ENCODE results near the gene TMC3. TPM values are rescaled to one million over a fixed set of nuclear protein-coding genes. Genes with fewer than 3 reads are reported as not detected.

TMC3 gene
- total and polyA plus RNA-seq, 2 of the 13 experiments (the other 11 are each of a cell fraction or from before 2014, with no cell fraction given), result not detected

DNA sequence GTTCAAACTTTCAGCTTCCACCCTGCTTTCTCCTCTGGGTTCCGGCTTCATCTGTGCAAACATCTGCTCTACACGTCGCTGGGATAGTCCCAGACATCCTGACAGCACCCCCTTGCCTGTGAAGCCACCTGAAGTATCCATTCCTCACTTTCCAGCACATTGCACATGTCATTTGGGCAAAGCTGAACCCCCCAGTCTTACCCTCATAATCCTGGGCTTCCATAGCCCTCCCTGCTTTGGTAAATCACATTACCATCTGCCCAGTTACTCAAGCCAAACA is 92.6 kb downstream of the TMC3 start:
- BruUV-seq (replicated peaks), result no TSS peak
- Histone ChIP-seq H2AFZ (ENCODE audit: low read length) (no peak overlapping the region), H3K4me3 (replicated peaks in 1 of 3; ENCODE audit: insufficient read depth in 1 of 3, low read depth in 2 of 3, low read length in 3 of 3) (no peak overlapping the region), H3K9me3 (ENCODE audit: low read length) (no peaks in the 10 kb centered on the region), H3K27ac (ENCODE audit: extremely low read length, insufficient read depth, low read length) (no peak overlapping the region), H3K9ac (ENCODE audit: insufficient read depth, low read depth, low read length) (no peak overlapping the region), H3K27me3 (ENCODE audit: control insufficient read depth in 1 of 2, insufficient read depth in 2 of 2, low read length in 2 of 2) (peaks cover 1 to 28% of the 10 kb centered on the region in 2 experiments; a peak in 2 of 5 replicates), H3K4me1 (ENCODE audit: insufficient read depth, low read length) (no peaks in the 10 kb centered on the region), H4K20me1 (ENCODE audit: insufficient read depth, low read length) (no peaks in the 10 kb centered on the region), H3K36me3 (replicated peaks in 1 of 2; ENCODE audit: control insufficient read depth in 1 of 2, insufficient read depth in 2 of 2, low read length in 2 of 2) (no peaks in the 10 kb centered on the region), H3K79me2 (ENCODE audit: insufficient read depth, low read length) (no peaks in the 10 kb centered on the region), H3K4me2 (ENCODE audit: low read depth, low read length) (no peak overlapping the region)
- intact Hi-C loops (cut with micrococcal nuclease; ENCODE audit: unreplicated experiment), result no loop called here
- ChIA-PET POLR2A (no interaction called here), CTCF (ENCODE audit: low intra/inter-chr PET ratio, low total read pairs) (no interaction called here)
- no peak for ATAC-seq
- WGBS (ENCODE audit: low lambda C conversion rate), result 7% methylated on average over 3 of the region's 3 CpGs
- no peak for DNase-seq (ENCODE audit: low spot score)
- no peak for FAIRE-seq
- in situ Hi-C loops (cut with HindIII; ENCODE audit: extremely low pct_ligation_motif_present, low pct_unique_long_range_greater_than_20kb), result no loop called here
- no peak for TF ChIP-seq ZNF570 (CRISPR knock-in tag; IDR thresholded peaks at IDR 0.05; ENCODE audit: borderline replicate concordance)
- no peak for TF ChIP-seq ZSCAN12 (CRISPR knock-in tag; IDR thresholded peaks at IDR 0.05)
- TF ChIP-seq ATF1 (CRISPR knock-in tag; IDR thresholded peaks at IDR 0.05), result no peak
- no peak for TF ChIP-seq ZNF282 (IDR thresholded peaks at IDR 0.05; ENCODE audit: partially characterized antibody)
- no peak for TF ChIP-seq ZFP1 (CRISPR knock-in tag; IDR thresholded peaks at IDR 0.05)

Other genes starting within 250 kb of the TMC3 start
- not detected in 2 replicates for gene CFAP161, start 239.9 kb downstream of the TMC3 start, total RNA-seq (2016; rRNA removed; fragmentation: Illumina TruSeq; extraction: Trizol)
- not detected in 2 replicates for gene CFAP161, start 239.9 kb downstream of the TMC3 start, polyA plus RNA-seq (2011; rRNA removed)
- not detected in 2 replicates for gene IL16, start 177.3 kb downstream of the TMC3 start, total RNA-seq (2016; rRNA removed; fragmentation: Illumina TruSeq; extraction: Trizol)
- 0.03 TPM in 2 replicates for gene IL16, start 177.3 kb downstream of the TMC3 start, polyA plus RNA-seq (2011; rRNA removed)
- 1.6 and 3.1 TPM in 2 replicates for gene STARD5, start 50.1 kb downstream of the TMC3 start, total RNA-seq (2016; rRNA removed; fragmentation: Illumina TruSeq; extraction: Trizol)
- 3.5 TPM in 2 replicates for gene STARD5, start 50.1 kb downstream of the TMC3 start, polyA plus RNA-seq (2011; rRNA removed)

Measured in HepG2 (cell line).